H1 (cell line): ENCODE results near the gene AHSP. TPM values are rescaled to one million over a fixed set of nuclear protein-coding genes. Genes with fewer than 3 reads are reported as not detected.

Experiments
- CTCF ChIA-PET: fragments of 300-600 bp; sonication (Branson Sonifier 250); formaldehyde crosslinking; loops from one replicate; lab custom pipeline; 2021; ENCODE audit not compliant: partially characterized antibody; lab: Charles Lee
- POLR2A ChIA-PET: fragments of 300-600 bp; sonication (Branson Sonifier 250); formaldehyde crosslinking; loops from one replicate; lab custom pipeline; 2021; ENCODE audit warnings: inconsistent platforms; ENCODE audit not compliant: partially characterized antibody; lab: Charles Lee
- DNase-seq, 2 experiments: peaks; one replicate each; pipeline versions ENCODE4 v3.0.0 to v3.0.0-alpha.2; 2010 to 2022; ENCODE audit warnings: low spot score in 2 of 2, low read depth in 1 of 2, mixed read lengths in 1 of 2
- FAIRE-seq: peaks from 2 replicates; lab custom pipeline; 2011; peaks lifted over from hg19 to GRCh38; lab: Jason Lieb, UNC
- H2AFZ ChIP-seq: 2 replicates; pipeline ENCODE4 v1.8.1; 2012; ENCODE audit warnings: low read length, inconsistent platforms
- H2AK5ac ChIP-seq: 2 replicates; pipeline ENCODE4 v1.6.1; 2013; ENCODE audit warnings: low read depth, low read length
- H2BK120ac ChIP-seq: replicated peaks from 2 replicates; pipeline ENCODE3; 2013; ENCODE audit warnings: low read depth, low read length, inconsistent platforms
- H2BK12ac ChIP-seq: 2 replicates; pipeline ENCODE4 v1.6.1; 2013; ENCODE audit warnings: low read depth, low read length
- H2BK15ac ChIP-seq: 2 replicates; pipeline ENCODE4 v1.6.1; 2013; ENCODE audit warnings: low read length
- H2BK20ac ChIP-seq: 2 replicates; pipeline ENCODE4 v1.6.1; 2013; ENCODE audit warnings: low read length
- H2BK5ac ChIP-seq: 2 replicates; pipeline ENCODE4 v1.6.1; 2013; ENCODE audit warnings: low read depth, low read length
- H3K14ac ChIP-seq: 2 replicates; pipeline ENCODE4 v1.6.1; 2013; ENCODE audit warnings: inconsistent platforms; ENCODE audit not compliant: insufficient read length
- H3K18ac ChIP-seq: 2 replicates; pipeline ENCODE4 v1.6.1; 2013; ENCODE audit warnings: low read length; ENCODE audit errors: extremely low read depth
- H3K23ac ChIP-seq: 2 replicates; pipeline ENCODE4 v1.6.1; 2013; ENCODE audit warnings: inconsistent platforms; ENCODE audit not compliant: insufficient read length
- H3K23me2 ChIP-seq: 2 replicates; pipeline ENCODE4 v1.6.1; 2013; ENCODE audit warnings: low read depth, low read length
- H3K27ac ChIP-seq: 2 replicates; pipeline ENCODE4 v1.6.1; 2011; ENCODE audit warnings: low read depth, low read length, inconsistent platforms
- H3K27me3 ChIP-seq, 4 experiments: replicated peaks in 1 of 4; 1 replicate in 1 of 4; 2 replicates in 3 of 4; pipeline versions ENCODE4 v1.6.1 to v1.8.1; 2011 to 2013; ENCODE audit warnings: low read length in 3 of 4, mild to moderate bottlenecking in 3 of 4, inconsistent platforms in 2 of 4, mixed read lengths in 2 of 4, moderate library complexity in 1 of 4; ENCODE audit not compliant: control insufficient read depth in 3 of 4, insufficient read depth in 3 of 4; ENCODE audit errors: extremely low read depth in 1 of 4
- H3K36me3 ChIP-seq, 4 experiments: 2 replicates each; pipeline versions ENCODE4 v1.6.1 to v1.8.1; 2011 to 2013; ENCODE audit warnings: mild to moderate bottlenecking in 4 of 4, low read length in 3 of 4, moderate library complexity in 2 of 4, control low read depth in 1 of 4, inconsistent platforms in 1 of 4; ENCODE audit not compliant: insufficient read depth in 4 of 4, control insufficient read depth in 2 of 4
- H3K4ac ChIP-seq: replicated peaks from 2 replicates; pipeline ENCODE3; 2013; ENCODE audit warnings: low read length, low read depth, mixed read lengths, inconsistent platforms; ENCODE audit not compliant: insufficient read length
- H3K4me1 ChIP-seq, 4 experiments: replicated peaks in 1 of 4; 1 replicate in 1 of 4; 2 replicates in 3 of 4; pipeline versions ENCODE4 v1.6.1 to v1.8.1; 2011 to 2013; ENCODE audit warnings: low read length in 3 of 4, inconsistent platforms in 2 of 4, mixed read lengths in 1 of 4; ENCODE audit not compliant: insufficient read depth in 4 of 4, control insufficient read depth in 3 of 4
- H3K4me2 ChIP-seq, 2 experiments: 2 replicates each; pipeline versions ENCODE4 v1.6.1 to v1.8.1; 2011 to 2013; ENCODE audit warnings: low read depth in 2 of 2, low read length in 2 of 2, control low read depth in 1 of 2, inconsistent platforms in 1 of 2, mild to moderate bottlenecking in 1 of 2; ENCODE audit not compliant: insufficient read depth in 1 of 2
- H3K4me3 ChIP-seq, 4 experiments: fragments of 200-600, 300-600 bp in 1 of 4; sonication (generic), shearing (Covaris generic), sonication (Bioruptor Twin) in 1 of 4; 2 replicates each; pipeline versions ENCODE4 v1.5.1 to v1.8.1; 2011 to 2016; ENCODE audit warnings: low read length in 4 of 4, low read depth in 3 of 4, control low read depth in 2 of 4, inconsistent platforms in 2 of 4, mild to moderate bottlenecking in 2 of 4, mixed read lengths in 1 of 4, moderate library complexity in 1 of 4; ENCODE audit not compliant: insufficient read depth in 2 of 4; ENCODE audit errors: extremely low read depth in 1 of 4
- H3K56ac ChIP-seq: replicated peaks from 2 replicates; pipeline ENCODE3; 2013; ENCODE audit warnings: low read depth, mild to moderate bottlenecking, mixed read lengths, low read length, inconsistent platforms; ENCODE audit not compliant: insufficient read length
- H3K79me1 ChIP-seq: 2 replicates; pipeline ENCODE4 v1.6.1; 2013; ENCODE audit warnings: low read depth, low read length, control low read depth
- H3K79me2 ChIP-seq, 2 experiments: 2 replicates each; pipeline versions ENCODE4 v1.6.1 to v1.8.1; 2012 to 2013; ENCODE audit warnings: low read length in 2 of 2, mild to moderate bottlenecking in 2 of 2, inconsistent platforms in 1 of 2; ENCODE audit not compliant: insufficient read depth in 2 of 2, control insufficient read depth in 1 of 2
- H3K9ac ChIP-seq, 4 experiments: replicated peaks in 1 of 4; 1 replicate in 1 of 4; 2 replicates in 3 of 4; pipeline versions ENCODE4 v1.6.1 to v1.8.1; 2011 to 2013; ENCODE audit warnings: low read depth in 3 of 4, low read length in 3 of 4, control low read depth in 2 of 4, mild to moderate bottlenecking in 2 of 4, moderate library complexity in 2 of 4, inconsistent platforms in 1 of 4; ENCODE audit errors: extremely low read depth in 1 of 4
- H3K9me3 ChIP-seq, 2 experiments: 2 replicates each; pipeline versions ENCODE4 v1.6.1 to v1.8.1; 2012 to 2013; ENCODE audit warnings: mild to moderate bottlenecking in 2 of 2, moderate library complexity in 2 of 2, control low read depth in 1 of 2, inconsistent platforms in 1 of 2, low read depth in 1 of 2, low read length in 1 of 2, mixed read lengths in 1 of 2; ENCODE audit not compliant: insufficient read depth in 2 of 2
- H4K20me1 ChIP-seq, 2 experiments: replicated peaks in 1 of 2; 2 replicates each; pipeline versions ENCODE3 to v1.8.1; 2011 to 2013; ENCODE audit warnings: inconsistent platforms in 2 of 2, low read length in 2 of 2, mild to moderate bottlenecking in 1 of 2; ENCODE audit not compliant: insufficient read depth in 2 of 2, control insufficient read depth in 1 of 2
- H4K5ac ChIP-seq: 2 replicates; pipeline ENCODE4 v1.6.1; 2013; ENCODE audit warnings: low read length, low read depth, mixed read lengths, inconsistent platforms; ENCODE audit not compliant: insufficient read length
- H4K8ac ChIP-seq: 2 replicates; pipeline ENCODE4 v1.8.0; 2013; ENCODE audit warnings: mild to moderate bottlenecking, moderate library complexity, low read length, inconsistent platforms; ENCODE audit not compliant: insufficient read depth; ENCODE audit errors: extremely low read depth
- H4K91ac ChIP-seq: replicated peaks from 2 replicates; pipeline ENCODE3; 2013; ENCODE audit warnings: low read length, mixed read lengths, inconsistent platforms; ENCODE audit not compliant: insufficient read length
- CBX5 ChIP-seq: fragments of 300-800, 300-1000 bp; sonication (generic); IDR thresholded peaks from 2 replicates; pipeline ENCODE4 v1.7.1; 2016; ENCODE audit warnings: antibody characterized with exemption, low read length, low read depth
- CREB1 ChIP-seq: IDR thresholded peaks from 2 replicates; pipeline ENCODE4 v1.6.1; 2012; ENCODE audit warnings: inconsistent platforms
- HDAC6 ChIP-seq: IDR thresholded peaks from one replicate; pipeline ENCODE4 v1.7.1; 2012; ENCODE audit warnings: low read depth, mild to moderate bottlenecking, inconsistent platforms, low read length, moderate library complexity
- KDM1A ChIP-seq: fragments of 200-600, 300-600 bp; sonication (generic); IDR thresholded peaks from 2 replicates; pipeline ENCODE4 v1.7.1; 2016; ENCODE audit warnings: mild to moderate bottlenecking, low read length, borderline replicate concordance
- KDM4A ChIP-seq: IDR thresholded peaks from one replicate; pipeline ENCODE4 v1.7.1; 2012; ENCODE audit warnings: low read depth, mild to moderate bottlenecking, moderate library complexity, low read length, inconsistent platforms; ENCODE audit not compliant: severe bottlenecking
- RAD21 ChIP-seq, 2 experiments: IDR thresholded peaks in 1 of 2; conservative IDR thresholded peaks in 1 of 2; 2 replicates each; pipeline ENCODE4 v1.6.1; 2011; ENCODE audit warnings: low read depth in 2 of 2, low read length in 2 of 2, improper control_type of control experiment in 1 of 2, inconsistent platforms in 1 of 2, mild to moderate bottlenecking in 1 of 2, moderate library complexity in 1 of 2
- RXRA ChIP-seq: IDR thresholded peaks from 2 replicates; pipeline ENCODE4 v1.6.1; 2011; ENCODE audit warnings: low read depth, mild to moderate bottlenecking, low read length, moderate library complexity; ENCODE audit not compliant: insufficient read depth
- SAP30 ChIP-seq: fragments of 300-600 bp; sonication (generic); IDR thresholded peaks from 2 replicates; pipeline ENCODE4 v1.7.1; 2012; ENCODE audit warnings: low read length, moderate library complexity, mild to moderate bottlenecking, inconsistent platforms; ENCODE audit not compliant: insufficient read depth, insufficient replicate concordance
- SIRT6 ChIP-seq: IDR thresholded peaks from one replicate; pipeline ENCODE4 v1.7.1; 2012; ENCODE audit warnings: low read length, inconsistent platforms
- TBP ChIP-seq: IDR thresholded peaks from 2 replicates; pipeline ENCODE4 v1.6.1; 2011; ENCODE audit warnings: low read depth, low read length, improper control_type of control experiment
- YY1 ChIP-seq: IDR thresholded peaks from 2 replicates; pipeline ENCODE4 v1.6.1; 2011; ENCODE audit warnings: low read depth, mild to moderate bottlenecking, low read length
- WGBS, 2 experiments: shearing (Covaris generic) in 1 of 2; methylation state at CpG; one replicate each; pipeline versions ENCODE4 v1.1.6 to v1.1.7; 2013 to 2015; ENCODE audit warnings: low lambda C conversion rate in 2 of 2, mixed read lengths in 2 of 2, inconsistent platforms in 1 of 2, low coverage in 1 of 2, missing lambda C conversion rate in 1 of 2; ENCODE audit not compliant: insufficient replicate concordance in 2 of 2, insufficient coverage in 1 of 2, insufficient read length in 1 of 2; ENCODE audit errors: extremely low coverage in 1 of 2, missing lambda C conversion rate in 1 of 2; 5-methylcytosine and 5-hydroxymethylcytosine counted together
- polyA plus RNA-seq, 7 experiments: library from polyadenylated mRNA; depleted of rRNA in 3 of 7; stranded (reverse) in 5 of 7; unstranded in 2 of 7; fragments of >200 nt in 5 of 7; fragments of 200-250 nt in 2 of 7; gene quantifications; 1 replicate in 5 of 7; 2 replicates in 1 of 7; 4 replicates in 1 of 7; pipeline versions ENCODE4 v1.2.1 to v1.2.3, GENCODE V29; 2011 to 2013; ENCODE audit warnings: missing spikeins in 2 of 7, mixed read lengths in 2 of 7
- total RNA-seq: library from RNA; stranded (reverse); fragmentation: NEBNext Ultra II Directional; extraction: Animal tissue kit (Norgen Biotek cat#: 25700); gene quantifications from 2 replicates; pipeline ENCODE4 v1.2.1, GENCODE V29; 2021
- TF ChIP-seq, protein P1 (sequence below): IDR thresholded peaks from 2 replicates; pipeline ENCODE4 v1.6.1; 2012; ENCODE audit warnings: low read length, inconsistent platforms

Gene AHSP
- total and polyA plus RNA-seq, 2 of the 8 experiments (the other 6 are each of a cell fraction or from before 2014, with no cell fraction given): 0.91 to 15.3 TPM

DNA sequence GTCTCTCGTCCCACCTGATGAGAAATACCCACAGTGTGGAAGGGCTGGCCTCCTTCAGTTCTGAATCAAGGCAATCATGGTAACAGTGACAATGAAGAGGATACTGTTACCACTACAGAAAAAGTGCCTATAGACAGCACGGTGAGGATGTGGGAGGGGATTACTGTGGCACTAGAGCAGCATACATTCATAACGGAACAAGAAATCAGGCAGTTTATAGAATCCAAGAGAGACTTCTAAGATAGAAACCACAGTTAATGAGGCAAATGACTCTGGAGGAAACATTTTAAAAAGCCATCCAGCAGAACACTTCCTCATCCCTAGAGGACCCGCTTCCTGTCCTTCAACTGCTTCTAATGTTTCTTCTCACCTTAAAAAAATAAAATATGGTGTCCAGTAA is 22.2 kb upstream of the AHSP start:
- no peak overlapping the region for H3K23ac ChIP-seq
- H4K20me1 ChIP-seq: no peaks in the 10 kb centered on the region
- H3K36me3 ChIP-seq: peaks cover 0 to 1% (median 0%) of the 10 kb centered on the region in 4 experiments; a peak in 1 of 8 replicates
- no peak overlapping the region for H3K9ac ChIP-seq
- peaks cover 2 to 10% (median 9%) of the 10 kb centered on the region in 4 experiments for H3K4me1 ChIP-seq
- FAIRE-seq (no peak), DNase-seq (no peak)
- H2BK5ac ChIP-seq: no peak overlapping the region
- no peak overlapping the region for H4K8ac ChIP-seq
- POLR2A ChIA-PET: no interaction called here
- no peak overlapping the region for H2BK12ac ChIP-seq
- H3K9me3 ChIP-seq: no peaks in the 10 kb centered on the region
- H4K91ac ChIP-seq: no peak overlapping the region
- no peak overlapping the region for H3K14ac ChIP-seq
- no peak overlapping the region for H2AFZ ChIP-seq
- no peak overlapping the region for H3K4me3 ChIP-seq
- H2BK120ac ChIP-seq: no peak overlapping the region
- H2BK15ac ChIP-seq: no peak overlapping the region
- no peak overlapping the region for H3K4ac ChIP-seq
- 0 out of 2 replicates have a peak, but pooled peaks cover 2% of the 10 kb centered on the region for H3K79me1 ChIP-seq
- no peak overlapping the region for H3K18ac ChIP-seq
- CTCF ChIA-PET: no interaction called here
- no peak overlapping the region for H4K5ac ChIP-seq
- no peak overlapping the region for H3K27ac ChIP-seq
- WGBS, 2 experiments: 86% methylated on average over 4 of the region's 4 CpGs; no CpG with 5 or more reads in 1 of the 2 experiments
- no peak overlapping the region for H2BK20ac ChIP-seq
- TF ChIP-seq, protein P1, sequence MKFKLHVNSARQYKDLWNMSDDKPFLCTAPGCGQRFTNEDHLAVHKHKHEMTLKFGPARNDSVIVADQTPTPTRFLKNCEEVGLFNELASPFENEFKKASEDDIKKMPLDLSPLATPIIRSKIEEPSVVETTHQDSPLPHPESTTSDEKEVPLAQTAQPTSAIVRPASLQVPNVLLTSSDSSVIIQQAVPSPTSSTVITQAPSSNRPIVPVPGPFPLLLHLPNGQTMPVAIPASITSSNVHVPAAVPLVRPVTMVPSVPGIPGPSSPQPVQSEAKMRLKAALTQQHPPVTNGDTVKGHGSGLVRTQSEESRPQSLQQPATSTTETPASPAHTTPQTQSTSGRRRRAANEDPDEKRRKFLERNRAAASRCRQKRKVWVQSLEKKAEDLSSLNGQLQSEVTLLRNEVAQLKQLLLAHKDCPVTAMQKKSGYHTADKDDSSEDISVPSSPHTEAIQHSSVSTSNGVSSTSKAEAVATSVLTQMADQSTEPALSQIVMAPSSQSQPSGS: no peak
- TF ChIP-seq CBX5: no peak
- no peak for TF ChIP-seq SIRT6
- TF ChIP-seq KDM4A: no peak
- no peak for TF ChIP-seq RXRA
- TF ChIP-seq HDAC6: no peak
- no peak for TF ChIP-seq RAD21 (IDR thresholded peaks at IDR 0.05 in 1 of 2, conservative IDR thresholded peaks at IDR 0.05 in 1 of 2; ENCODE audit: low read depth in 2 of 2, low read length in 2 of 2)
- TF ChIP-seq KDM1A: no peak
- no peak for TF ChIP-seq SAP30
- TF ChIP-seq CREB1: no peak
- TF ChIP-seq TBP: no peak
- TF ChIP-seq YY1: no peak
- H3K27me3 ChIP-seq: no peaks in the 10 kb centered on the region
- H3K79me2 ChIP-seq: peaks cover 0 to 6% of the 10 kb centered on the region in 2 experiments; a peak in 1 of 4 replicates
- no peak overlapping the region for H3K56ac ChIP-seq
- H2AK5ac ChIP-seq: no peak overlapping the region
- H3K23me2 ChIP-seq: peaks cover 4% of the 10 kb centered on the region; the same call in 1 of the 2 replicates
- no peak overlapping the region for H3K4me2 ChIP-seq
